Stimulated activated CD4-positive, alpha-beta T cell treated with anti-CD3 and anti-CD28 coated beads, Interleukin-1b, Interleukin-23, amount 100 ng/mL, for 1 hour (primary cell): Measurements from ENCODE around the gene SNW1.
"Not testable (repeated sequence)": the region's sequence is repeated elsewhere in the genome, so short reads cannot be mapped to it uniquely, and the experiment has no call there.

Source experiments
- DNase-seq, 2 donors: peaks; one replicate each; pipeline ENCODE4 v3.0.0-alpha.2; 2020; ENCODE audit warnings: low read depth in 2 of 2

The SNW1 gene

DNA sequence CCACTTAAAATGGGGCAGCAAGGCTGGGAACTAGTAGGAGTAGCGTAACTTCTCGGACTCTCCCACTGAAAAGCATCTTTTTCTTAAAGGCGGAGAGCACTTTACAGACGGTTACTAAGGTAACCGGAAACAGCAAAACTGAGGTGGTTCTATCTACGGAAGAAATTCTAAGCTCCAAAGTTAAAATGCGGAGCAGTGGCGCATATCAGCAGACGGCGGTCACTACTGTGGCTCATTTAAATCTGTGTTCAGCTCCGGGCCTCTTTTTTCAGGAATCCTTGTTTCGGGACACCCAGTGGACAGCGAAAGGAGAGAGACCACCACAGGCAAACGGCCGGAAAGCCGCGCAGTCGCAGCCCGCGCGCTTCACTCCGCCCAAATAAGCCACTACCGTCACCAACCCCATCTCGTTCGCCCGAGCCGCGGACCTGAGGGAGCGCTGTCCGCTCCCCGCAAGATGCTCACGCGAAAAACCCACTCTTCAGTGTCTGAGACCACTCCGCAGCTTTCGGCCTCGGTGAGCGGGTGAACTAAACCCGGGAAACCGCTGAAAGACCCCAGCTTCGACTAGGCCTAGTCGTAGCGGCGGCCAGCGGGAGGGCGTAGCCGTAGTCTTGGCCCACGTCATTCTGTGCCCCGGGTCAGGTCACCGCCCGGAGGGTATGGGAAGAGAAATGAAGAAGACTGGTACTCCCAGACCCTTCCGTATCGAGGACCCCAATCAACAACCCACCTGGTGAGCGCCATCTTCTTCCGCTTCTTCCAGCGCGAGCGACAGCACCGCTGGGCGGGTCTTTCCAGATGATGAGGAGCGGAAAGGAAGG is at the start of gene SNW1:
TSS of gene SNW1 (minus strand) at position 776 of the 824 bp plus-strand sequence. CDS start at position 747, 29 bp downstream.
- DNase-seq: peak; percentile 73 to 77

DNA sequence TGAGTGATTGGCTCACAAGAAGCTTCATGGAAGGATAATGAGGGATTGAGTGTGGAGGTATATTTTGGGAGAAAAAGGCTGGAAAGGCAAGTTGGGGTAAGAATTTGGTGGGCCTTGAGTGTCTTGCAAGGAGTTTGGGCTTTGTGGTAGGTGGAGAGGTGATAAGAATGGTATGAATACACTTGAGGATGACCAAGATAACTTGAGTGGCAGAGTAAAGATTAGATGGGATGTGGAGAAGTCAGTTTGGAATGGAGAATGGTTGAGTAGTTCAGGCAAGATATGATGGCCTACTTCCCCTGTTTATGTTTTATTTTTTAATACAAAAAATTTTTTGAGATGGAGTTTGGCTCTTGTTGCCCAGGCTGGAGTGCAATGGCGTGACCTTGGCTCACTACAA is 48.1 kb upstream of the SNW1 start:
- no peak for DNase-seq

DNA sequence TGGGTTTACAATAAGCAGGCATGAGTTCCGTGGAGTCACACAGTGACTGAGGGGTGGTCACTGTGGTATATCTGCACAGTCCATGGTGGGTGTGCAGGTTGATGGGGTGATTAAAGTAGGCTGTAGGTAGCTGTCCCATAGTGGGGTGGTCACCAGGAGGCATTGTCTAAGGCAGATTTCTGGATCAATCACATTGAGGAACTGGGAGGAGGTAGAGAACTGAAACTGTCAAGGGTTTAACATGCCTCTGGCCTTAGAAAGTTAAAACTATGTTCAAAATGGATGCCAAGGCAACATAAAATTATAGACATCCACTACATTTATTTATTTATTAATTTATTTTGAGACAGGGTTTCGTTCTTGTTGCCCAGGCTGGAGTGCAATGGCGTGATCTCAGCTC is 47.3 kb upstream of the SNW1 start:
- DNase-seq: no peak

DNA sequence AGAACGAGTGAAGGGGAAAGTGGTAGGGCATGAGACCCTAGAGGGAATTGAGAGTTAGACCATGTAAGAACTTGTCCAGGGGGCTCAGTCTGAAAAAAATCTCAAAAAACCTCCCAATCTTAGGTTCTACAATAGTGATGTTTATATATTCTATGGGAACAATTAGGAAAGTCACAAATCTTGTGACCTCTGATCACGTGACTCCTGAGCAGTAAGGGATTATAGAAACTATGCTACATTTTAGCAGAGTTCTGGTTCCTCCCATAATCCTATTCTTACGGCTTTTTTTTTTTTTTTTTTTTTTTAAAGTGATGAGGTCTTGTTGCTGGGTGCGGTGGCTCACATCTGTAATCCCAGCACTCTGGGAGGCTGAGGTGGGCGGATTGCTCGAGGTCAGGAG is 44.8 kb upstream of the SNW1 start:
- DNase-seq: no peak

DNA sequence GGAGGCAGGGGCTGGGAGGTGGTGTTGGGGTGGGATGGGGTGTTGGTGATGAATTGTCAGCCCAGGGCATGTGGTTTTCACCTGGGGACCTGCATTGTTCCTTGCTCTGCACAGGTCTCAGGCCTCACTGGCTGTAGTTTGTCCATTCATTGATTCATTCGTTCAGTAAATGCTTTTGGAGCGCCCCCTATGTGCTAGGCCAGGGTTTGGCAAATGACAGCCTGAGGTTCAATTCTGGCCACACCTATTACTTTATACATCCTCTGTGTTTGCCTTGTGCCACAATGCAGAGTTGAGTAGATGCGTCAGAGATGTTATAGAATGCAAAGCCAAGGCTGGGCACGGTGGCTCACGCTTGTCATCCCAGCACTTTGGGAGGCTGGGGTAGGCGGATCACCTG is 43.6 kb upstream of the SNW1 start:
- peak in 1 of 2 donors; percentile 4 for DNase-seq

DNA sequence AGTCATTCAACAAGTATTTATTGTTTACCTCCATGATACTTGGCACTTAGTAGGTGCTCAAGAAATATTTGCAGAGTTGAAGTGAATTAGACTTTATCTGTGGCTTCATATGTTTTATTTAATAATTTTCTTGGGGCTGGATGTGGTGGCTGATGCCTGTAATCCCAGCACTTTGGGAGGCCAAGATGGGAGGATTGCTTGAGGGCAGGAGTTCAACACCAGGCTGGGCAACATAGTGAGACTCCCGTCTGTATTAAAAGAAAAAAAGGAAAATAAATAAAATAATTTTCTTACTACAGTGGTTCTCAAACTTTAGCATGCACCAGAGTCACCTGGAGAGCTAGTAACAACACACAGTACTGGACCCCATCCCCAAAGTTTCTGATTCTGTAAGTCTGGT is 39.9 kb upstream of the SNW1 start:
- no peak for DNase-seq

DNA sequence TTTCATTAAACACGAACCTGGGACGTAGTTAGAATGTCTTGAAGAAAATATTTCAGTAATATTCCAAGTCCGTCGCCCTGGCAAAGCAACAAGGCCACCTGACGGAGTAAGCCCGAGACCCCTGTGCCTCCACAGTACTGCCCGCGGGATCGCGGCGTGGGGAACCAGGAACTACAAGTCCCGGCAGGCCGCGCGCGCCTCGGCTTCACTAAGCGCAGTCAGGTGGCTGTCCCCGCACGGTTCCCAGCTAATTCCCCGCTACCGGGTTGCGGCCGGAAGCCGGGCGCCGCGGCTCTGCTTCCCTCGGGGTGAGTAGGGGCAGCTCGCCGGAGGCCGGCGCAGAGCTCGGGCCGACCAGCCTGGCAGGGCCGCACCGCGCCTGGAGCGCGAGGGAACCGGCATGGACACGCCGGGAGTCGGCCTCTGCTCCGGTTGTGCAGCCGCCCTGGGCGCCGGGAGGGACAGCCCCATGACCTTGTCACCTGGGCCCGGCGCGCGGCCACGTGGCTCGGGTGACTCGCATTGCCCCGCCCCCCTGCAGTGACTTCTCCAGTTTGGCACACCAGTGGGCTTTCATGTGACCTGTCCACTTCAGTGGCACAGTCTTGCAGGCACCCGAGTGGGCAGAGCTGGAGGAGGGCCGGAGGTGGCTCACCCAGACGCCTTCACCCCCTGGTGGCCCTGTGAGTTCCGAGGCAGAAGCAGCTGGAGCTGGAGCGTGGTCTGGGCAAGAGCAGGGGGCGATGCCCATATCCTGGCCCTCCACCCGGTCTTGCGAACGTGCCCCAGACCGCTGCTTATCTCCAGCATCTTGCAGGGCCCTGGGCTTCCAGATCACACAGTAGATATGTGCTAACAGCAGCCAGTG is 39.1 kb upstream of the SNW1 start, which contains the start of gene ADCK1:
TSS of gene ADCK1 (plus strand) at position 247 of the 868 bp plus-strand sequence. CDS start 18,870 bp downstream, outside the sequence.
- DNase-seq: peak; percentile 53 to 73

DNA sequence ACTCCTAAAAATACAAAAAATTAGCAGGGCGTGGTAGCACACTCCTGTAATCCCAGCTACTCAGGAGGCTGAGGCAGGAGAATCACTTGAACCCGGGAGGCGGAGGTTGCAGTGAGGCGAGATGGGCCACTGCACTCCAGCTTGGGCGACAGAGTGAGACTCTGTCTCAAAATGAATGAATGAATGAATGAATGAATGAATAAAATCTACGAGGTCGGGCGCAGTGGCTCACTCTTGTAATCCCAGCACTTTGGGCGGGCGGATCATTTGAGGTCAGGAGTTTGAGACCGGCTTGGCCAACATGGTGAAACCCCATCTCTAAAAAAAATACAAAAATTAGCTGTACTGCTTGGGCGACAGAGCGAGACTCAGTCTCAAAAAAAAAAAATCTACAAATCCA is 38.5 kb upstream of the SNW1 start:
- DNase-seq: not testable (repeated sequence)

DNA sequence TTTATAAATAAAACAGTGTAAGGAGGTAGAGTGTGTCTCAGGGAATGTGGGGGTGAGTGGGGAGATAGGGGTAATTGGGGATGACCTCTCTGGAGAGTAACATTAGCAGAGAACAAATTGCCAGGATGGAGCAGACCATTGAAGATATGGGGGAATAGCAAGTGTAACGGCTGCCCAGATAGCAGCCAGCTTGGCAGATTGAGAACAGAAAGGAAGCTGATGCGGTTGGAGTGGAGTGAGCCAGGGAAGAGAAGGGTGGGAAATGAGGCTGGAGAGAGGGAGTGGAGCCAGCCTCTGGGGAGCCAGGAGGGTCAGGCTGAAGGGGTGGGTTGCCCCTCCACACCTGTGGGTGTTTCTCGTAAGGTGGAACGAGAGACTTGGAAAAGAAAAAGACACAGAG is 33.4 kb upstream of the SNW1 start:
- no peak for DNase-seq

DNA sequence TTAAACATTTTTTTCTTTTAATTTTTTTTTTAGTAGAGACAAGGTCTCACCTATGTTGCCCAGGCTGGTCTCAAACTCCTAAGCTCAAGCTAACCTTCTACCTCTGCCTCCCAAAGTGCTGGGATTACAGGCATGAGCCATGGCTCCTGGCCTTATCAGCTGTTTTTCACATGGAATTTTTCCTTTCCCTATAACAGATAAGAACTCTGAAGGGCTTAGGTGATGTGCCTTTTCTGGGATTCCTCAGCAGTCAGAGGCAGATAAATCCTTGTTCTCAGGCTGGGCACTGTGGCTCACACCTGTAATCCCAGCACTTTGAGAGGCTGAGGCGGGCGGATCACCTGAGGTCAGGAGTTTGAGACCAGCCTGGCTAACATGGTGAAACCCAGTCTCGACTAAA is 32.3 kb upstream of the SNW1 start:
- not testable (repeated sequence) for DNase-seq

DNA sequence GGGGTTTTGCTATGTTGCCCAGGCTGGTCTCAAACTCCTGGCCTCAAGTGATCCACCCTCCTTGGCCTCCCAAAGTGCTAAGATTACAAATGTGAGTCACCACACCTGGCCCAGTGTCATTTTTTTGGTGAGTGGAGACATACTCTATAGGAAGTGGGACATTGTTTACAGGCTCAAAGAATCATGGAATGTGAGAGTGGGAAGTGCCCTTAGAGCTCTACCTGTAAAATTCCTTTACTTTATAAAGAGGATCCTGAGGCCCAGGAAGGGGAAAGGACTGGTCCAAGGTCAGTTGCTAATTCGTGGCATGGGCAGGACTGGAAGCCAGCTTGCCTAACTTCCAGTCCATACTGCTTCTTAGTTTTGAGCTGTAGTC is 30.3 kb upstream of the SNW1 start:
- no peak for DNase-seq

DNA sequence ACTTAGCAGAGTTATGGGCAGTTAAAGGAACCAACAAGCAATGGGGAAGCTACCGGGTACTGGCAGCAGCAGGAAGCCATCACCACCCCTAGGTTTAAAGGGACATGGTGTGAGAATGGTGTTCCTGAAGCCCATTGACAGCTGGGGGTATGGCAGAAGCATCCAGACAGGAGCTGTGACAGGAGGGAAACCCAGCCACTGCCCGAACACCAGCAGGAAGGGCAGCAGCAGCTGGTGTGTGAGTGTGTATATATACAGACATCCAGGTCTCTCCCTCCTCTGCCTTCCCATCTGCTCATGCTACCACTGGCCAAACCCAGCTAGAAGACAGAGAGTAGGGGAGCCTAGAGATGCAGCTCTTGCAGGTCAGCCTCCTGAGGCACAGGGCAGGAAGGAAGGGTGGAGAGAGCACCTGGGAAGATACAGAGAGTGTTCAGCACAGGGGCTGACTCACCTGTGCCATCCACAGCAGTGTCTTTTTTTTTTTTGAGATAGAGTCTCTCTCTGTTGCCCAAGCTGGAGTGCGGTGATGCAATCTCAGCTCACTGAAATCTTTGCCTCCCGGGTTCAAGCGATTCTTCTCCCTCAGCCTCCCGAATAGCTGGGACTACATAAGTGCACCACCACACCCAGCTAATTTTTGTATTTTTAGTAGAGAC is 29.7 kb upstream of the SNW1 start:
- no peak for DNase-seq

DNA sequence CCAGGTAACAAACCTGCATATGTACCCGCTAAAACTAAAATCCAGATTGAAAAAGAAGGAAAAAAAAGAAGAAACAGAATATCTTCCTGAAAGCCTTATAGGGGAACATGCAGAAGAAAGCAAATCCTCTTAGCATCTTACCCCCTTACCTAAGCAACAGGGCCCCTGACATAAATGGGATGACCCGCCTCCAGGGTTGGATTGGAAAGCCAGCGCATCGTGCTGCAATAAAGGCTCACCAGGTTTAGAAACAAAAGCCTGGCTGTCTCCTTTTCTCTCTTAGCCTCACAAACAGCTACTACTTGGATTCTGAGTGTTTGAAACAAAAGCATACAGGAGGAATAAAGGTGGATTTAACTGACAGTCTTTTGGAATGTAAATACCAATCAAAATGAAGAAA is 25.2 kb upstream of the SNW1 start:
- no peak for DNase-seq

DNA sequence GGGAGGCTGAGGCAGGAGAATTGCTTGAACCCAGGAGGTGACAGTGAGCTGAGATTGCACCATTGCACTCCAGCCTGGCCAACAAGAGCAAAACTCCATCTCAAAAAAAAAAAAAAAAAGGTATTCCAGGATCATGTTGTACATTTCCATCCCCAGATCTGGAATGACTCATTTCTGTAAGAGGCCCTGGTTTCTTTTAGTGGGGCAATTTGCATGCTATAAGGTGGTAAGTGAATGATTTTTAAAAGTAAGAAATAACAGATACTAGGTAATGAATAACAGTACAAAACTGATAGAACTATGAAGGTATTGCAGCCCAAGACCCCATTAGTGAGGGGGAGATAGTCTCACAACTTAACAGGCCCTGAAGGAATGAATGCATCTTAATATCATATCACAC is 21.2 kb upstream of the SNW1 start:
- DNase-seq: no peak

DNA sequence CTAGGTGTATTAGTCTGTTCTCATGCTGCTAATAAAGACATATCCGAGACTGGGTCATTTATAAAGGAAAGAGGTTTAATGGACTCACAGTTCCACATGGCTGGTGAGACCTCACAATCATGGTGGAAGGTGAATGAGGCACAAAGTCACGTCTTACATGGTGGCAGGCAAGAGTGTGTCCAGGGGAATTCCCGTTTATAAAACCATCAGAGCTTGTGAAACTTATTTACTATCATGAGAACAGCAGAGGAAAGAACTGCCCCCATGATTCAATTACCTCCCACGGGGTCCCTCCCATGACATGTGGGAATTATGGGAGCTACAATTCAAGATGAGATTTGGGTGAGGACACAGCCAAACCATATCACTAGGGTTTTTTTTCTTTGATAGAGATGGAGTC is 13.0 kb upstream of the SNW1 start:
- DNase-seq: not testable (repeated sequence)

DNA sequence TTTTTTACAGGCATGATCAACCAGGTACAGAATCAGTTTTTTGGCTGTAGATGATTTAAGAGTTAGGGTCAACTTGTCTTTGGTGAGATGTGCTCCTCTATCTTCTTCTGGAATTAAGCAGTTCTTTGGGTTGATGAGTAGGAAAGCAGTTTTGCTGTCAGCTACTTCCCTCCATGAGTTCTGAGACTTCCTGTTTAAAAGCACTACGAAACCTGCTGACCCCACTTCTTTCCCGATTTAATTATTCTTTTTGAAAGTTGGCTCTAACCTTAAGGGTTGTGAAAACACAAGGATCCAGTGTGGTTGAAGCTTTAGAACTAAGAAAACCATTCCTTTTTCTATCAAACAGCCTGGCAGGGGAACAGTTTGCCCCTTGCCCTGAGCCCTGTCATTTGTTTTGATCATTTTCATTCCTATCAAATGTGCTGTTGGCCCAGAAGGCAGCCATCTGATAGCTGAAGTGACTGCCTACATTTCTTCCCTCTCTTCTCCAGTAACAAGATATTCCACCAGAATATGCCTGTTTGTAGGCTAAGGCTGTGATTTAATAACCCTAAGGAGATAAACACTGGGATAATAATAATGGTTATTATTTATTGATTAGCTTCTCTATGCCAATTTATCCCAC is 7.6 kb upstream of the SNW1 start:
- DNase-seq: not testable (repeated sequence)

DNA sequence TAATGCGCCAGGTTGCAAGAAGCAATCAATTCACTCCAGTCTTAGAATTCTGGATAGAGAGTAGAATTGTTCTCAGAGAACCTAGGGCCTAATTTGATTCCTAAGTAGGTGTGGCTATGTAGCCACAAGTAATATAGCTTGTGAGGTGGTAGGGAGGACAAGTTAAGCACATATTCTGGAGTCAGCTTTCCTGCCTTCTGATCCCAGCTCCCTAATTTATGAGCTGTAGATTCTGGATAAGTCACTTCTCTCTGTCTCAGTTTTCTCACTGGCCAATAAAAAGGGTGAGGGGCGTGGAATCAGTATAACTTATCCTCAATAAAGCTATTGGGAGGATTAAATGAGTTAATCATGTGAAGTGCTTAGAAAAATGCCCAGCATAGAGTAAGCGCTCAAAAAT is 3.0 kb upstream of the SNW1 start:
- DNase-seq: no peak

DNA sequence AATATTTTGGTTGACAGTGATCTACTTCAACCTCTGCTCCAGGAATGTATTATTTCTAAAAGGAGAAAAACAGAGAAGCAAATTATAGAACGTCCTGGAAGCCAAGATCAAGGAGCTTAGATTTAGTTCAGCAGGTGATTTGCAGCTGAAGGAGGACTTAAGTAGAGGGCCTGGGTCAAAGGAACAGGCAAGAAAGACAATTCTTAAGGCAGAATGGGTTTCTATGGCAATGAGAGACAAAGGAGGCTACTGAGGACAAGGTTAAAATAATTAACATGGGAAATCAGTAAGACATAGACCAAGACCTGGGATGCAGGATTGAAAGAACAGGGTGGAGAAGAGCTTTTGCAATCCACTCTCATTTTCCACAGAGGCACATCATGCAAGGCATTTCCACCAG is 2.4 kb upstream of the SNW1 start:
- no peak for DNase-seq

DNA sequence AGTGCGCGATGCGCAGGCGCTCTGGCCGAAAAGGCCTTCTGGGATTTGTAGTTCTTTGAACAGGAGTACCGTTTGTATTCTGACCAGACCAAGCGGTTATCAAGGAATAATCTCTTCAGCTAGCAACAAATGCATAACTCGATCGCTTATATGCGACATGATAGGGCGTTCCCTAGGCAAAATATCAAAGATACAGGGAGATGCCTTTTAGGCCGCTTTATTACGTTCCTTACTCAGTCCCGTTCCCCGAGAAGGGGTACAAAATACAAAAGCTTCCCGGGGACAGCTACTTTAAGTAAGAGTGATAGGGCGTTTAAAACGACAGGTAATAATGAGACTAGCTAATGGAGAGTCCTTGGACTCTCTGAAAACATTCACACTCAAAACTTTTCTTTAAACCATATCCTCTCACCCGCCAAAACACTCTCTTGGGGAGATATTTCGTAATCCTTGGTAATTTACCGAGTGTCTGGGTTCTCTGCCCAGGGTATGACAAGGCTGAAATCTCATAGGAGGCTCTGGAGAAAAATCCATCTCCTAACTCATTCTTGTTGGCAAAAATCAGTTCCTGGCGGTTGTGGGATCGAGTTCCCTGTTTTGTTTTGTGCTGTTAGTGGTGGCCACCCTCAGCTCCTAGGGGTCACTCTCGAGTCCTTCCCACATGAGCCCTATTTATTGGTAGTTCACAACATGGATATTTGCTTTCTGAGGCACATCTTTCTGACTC is 412 bp upstream of the SNW1 start:
- no peak for DNase-seq

DNA sequence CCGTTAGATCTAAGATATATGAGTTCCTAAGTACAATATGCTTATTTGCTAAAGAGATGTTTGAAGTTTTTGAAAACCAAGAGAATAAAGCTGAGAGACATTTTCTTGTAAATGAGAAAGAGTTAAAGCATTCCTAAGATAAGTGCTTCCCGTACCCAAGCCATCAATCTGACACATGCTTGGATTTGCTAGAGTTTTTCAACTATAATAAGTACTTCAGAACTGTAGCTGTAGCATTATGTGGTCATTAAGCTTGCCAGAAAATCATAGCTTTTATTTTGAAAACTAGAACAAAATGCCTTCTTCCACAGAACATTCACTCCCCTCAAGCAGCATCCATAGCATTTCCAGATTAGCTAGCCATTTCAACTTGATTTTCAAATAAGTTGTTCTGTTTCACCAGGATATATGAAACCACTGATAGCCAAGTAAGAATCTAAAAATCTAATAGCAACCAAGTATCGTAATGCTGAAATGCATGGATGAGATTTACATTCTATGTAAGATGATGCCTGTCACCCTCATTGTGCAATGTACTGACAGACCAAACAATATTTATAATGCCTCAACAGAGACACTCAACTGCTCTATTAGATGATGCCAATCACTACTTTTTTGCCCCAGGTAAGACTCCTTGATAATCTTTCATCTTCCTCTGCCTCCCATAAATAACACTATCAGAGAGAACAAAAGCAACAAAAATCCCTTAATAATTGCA is 8.0 kb downstream of the SNW1 start:
- no peak for DNase-seq

DNA sequence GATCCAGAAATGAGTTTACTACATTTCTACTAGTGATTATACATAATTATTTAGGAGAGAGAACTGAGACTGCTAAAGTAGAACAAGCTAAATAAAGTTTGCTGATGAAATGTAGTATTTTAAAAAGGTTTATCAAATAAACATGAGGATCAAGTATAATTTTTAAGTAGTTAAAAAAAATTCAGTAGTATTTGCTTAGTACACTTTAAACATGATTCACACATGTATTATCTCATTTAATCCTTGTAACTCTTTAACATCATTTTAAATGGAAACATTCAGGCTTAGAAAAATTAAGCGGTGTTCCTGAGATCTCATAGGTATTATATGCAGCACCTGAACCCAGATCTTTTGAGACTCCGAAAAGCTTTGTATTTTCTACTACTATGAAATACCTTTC is 8.7 kb downstream of the SNW1 start:
- no peak for DNase-seq
